ENCODE data around the gene TMEM132A. TPM values are rescaled to one million over a fixed set of nuclear protein-coding genes. Genes with fewer than 3 reads are reported as not detected.

The TMEM132A gene
- total and polyA plus RNA-seq, 2 of the 13 experiments (the other 11 are each of a cell fraction or from before 2014, with no cell fraction given): 11.1 to 32.9 TPM

DNA sequence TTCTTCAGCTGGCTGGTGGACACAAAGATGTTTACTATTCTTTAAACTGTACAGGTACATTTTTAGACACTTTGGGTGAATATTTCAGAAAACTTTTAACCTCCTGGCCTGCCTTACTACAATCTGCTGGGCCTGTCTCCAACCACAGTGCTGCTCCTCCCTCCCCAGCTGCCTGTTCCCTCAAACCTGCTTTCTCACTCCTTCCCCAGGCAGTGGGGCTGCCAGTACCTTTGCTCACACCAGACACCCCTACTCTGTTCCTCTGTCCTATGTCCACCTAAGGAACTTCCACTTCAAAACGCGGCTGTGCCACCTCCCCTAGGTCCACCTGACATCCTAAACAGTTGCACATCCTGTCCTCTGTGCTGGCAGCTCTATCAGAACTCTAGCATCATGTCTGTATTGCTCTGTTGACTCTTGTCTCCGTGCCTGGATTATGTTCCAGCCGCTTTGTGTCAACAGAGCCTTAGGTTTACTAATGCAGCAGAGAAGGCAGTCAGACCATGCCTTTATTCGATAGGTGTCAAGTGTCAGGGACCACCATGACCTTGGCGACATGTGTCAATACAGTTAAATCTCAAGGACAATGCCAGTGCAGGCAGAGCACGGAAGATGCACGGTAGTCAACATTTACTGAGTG, 43.5 kb upstream of the TMEM132A start:
- Histone ChIP-seq H3K36me3 (replicated peaks in 1 of 2; ENCODE audit: control insufficient read depth in 1 of 2, insufficient read depth in 2 of 2, low read length in 2 of 2) (peaks cover 0 to 1% of the 10 kb centered on the region in 2 experiments; a peak in 1 of 5 replicates), H3K27me3 (ENCODE audit: control insufficient read depth in 1 of 2, insufficient read depth in 2 of 2, low read length in 2 of 2) (no peaks in the 10 kb centered on the region), H2AFZ (ENCODE audit: low read length) (no peak overlapping the region), H4K20me1 (ENCODE audit: insufficient read depth, low read length) (0 out of 2 replicates have a peak, but pooled peaks cover 3% of the 10 kb centered on the region), H3K27ac (ENCODE audit: extremely low read length, insufficient read depth, low read length) (peak overlapping the region; percentile 16), H3K9ac (ENCODE audit: insufficient read depth, low read depth, low read length) (no peak overlapping the region), H3K9me3 (ENCODE audit: low read length) (no peaks in the 10 kb centered on the region), H3K79me2 (ENCODE audit: insufficient read depth, low read length) (no peaks in the 10 kb centered on the region), H3K4me3 (replicated peaks in 1 of 3; ENCODE audit: insufficient read depth in 1 of 3, low read depth in 2 of 3, low read length in 3 of 3) (0 out of 6 replicates have a peak overlapping the region, but pooled peaks of 1 of the 3 experiments have one; percentile 11), H3K4me2 (ENCODE audit: low read depth, low read length) (peak overlapping the region; percentile 52), H3K4me1 (ENCODE audit: insufficient read depth, low read length) (peaks cover 25% of the 10 kb centered on the region)
- ChIA-PET POLR2A (interaction anchor here (1.0 to 1.5 kb wide), 2 partner anchors 25 to 38 kb away, joined by 4 to 5 read pairs; partner anchors contain the start of gene PTGDR2), CTCF (ENCODE audit: low intra/inter-chr PET ratio, low total read pairs) (interaction anchor here (0.8 kb wide), 1 partner anchor 43 kb away, joined by 3 read pairs; no protein-coding TSS in a partner anchor)
- DNase-seq (ENCODE audit: low spot score): peak; percentile 96
- in situ Hi-C loops (cut with HindIII; ENCODE audit: extremely low pct_ligation_motif_present, low pct_unique_long_range_greater_than_20kb): no loop called here
- peak; percentile 100 for ATAC-seq
- 0% methylated on average over 8 of the region's 8 CpGs for WGBS (ENCODE audit: low lambda C conversion rate)
- intact Hi-C loops (cut with micrococcal nuclease; ENCODE audit: unreplicated experiment): loop anchor here (1.0 to 2.0 kb wide), 2 partner anchors 24 to 36 kb away; no protein-coding TSS in a partner anchor
- no TSS peak for BruUV-seq (replicated peaks)
- peak; percentile 97 for FAIRE-seq
- TF ChIP-seq ZNF232 (CRISPR knock-in tag; IDR thresholded peaks at IDR 0.05; ENCODE audit: borderline replicate concordance) (peak; percentile 95; the same call in 1 of the 2 replicates), ZNF616 (CRISPR knock-in tag; IDR thresholded peaks at IDR 0.05; ENCODE audit: low read depth) (no peak), SP2 (CRISPR knock-in tag; IDR thresholded peaks at IDR 0.05) (no peak), RFXANK (CRISPR knock-in tag; IDR thresholded peaks at IDR 0.05) (0 out of 2 replicates have a peak, but pooled peaks have one; percentile 48), NFE2 (CRISPR knock-in tag; IDR thresholded peaks at IDR 0.05) (no peak), RBAK (CRISPR knock-in tag; IDR thresholded peaks at IDR 0.05) (no peak), KLF15 (CRISPR knock-in tag; IDR thresholded peaks at IDR 0.05; ENCODE audit: borderline replicate concordance) (no peak), ZBTB1 (CRISPR knock-in tag; IDR thresholded peaks at IDR 0.05; ENCODE audit: borderline replicate concordance) (no peak), JARID2 (CRISPR knock-in tag; IDR thresholded peaks at IDR 0.05; ENCODE audit: insufficient replicate concordance) (no peak), ZNF678 (CRISPR knock-in tag; IDR thresholded peaks at IDR 0.05) (no peak), ZNF160 (CRISPR knock-in tag; IDR thresholded peaks at IDR 0.05) (peak; percentile 75; the same call in 1 of the 2 replicates), TBL1XR1 (IDR thresholded peaks at IDR 0.05; ENCODE audit: borderline replicate concordance, low read length, partially characterized antibody) (peak; percentile 87), KLF16 (CRISPR knock-in tag; IDR thresholded peaks at IDR 0.05) (peak in 1 of 2 experiments; percentile 95; a peak in 2 of 4 replicates), SETDB1 (CRISPR knock-in tag; IDR thresholded peaks at IDR 0.05; ENCODE audit: borderline replicate concordance) (no peak)
- TF ChIP-seq, protein P1, sequence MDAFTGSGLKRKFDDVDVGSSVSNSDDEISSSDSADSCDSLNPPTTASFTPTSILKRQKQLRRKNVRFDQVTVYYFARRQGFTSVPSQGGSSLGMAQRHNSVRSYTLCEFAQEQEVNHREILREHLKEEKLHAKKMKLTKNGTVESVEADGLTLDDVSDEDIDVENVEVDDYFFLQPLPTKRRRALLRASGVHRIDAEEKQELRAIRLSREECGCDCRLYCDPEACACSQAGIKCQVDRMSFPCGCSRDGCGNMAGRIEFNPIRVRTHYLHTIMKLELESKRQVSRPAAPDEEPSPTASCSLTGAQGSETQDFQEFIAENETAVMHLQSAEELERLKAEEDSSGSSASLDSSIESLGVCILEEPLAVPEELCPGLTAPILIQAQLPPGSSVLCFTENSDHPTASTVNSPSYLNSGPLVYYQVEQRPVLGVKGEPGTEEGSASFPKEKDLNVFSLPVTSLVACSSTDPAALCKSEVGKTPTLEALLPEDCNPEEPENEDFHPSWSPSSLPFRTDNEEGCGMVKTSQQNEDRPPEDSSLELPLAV (CRISPR knock-in tag; conservative IDR thresholded peaks at IDR 0.05; ENCODE audit: low read depth): no peak
- TF ChIP-seq, protein P2, sequence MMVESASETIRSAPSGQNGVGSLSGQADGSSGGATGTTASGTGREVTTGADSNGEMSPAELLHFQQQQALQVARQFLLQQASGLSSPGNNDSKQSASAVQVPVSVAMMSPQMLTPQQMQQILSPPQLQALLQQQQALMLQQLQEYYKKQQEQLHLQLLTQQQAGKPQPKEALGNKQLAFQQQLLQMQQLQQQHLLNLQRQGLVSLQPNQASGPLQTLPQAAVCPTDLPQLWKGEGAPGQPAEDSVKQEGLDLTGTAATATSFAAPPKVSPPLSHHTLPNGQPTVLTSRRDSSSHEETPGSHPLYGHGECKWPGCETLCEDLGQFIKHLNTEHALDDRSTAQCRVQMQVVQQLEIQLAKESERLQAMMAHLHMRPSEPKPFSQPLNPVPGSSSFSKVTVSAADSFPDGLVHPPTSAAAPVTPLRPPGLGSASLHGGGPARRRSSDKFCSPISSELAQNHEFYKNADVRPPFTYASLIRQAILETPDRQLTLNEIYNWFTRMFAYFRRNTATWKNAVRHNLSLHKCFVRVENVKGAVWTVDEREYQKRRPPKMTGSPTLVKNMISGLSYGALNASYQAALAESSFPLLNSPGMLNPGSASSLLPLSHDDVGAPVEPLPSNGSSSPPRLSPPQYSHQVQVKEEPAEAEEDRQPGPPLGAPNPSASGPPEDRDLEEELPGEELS (CRISPR knock-in tag; IDR thresholded peaks at IDR 0.05): peak; percentile 99
- TF ChIP-seq, protein P3, sequence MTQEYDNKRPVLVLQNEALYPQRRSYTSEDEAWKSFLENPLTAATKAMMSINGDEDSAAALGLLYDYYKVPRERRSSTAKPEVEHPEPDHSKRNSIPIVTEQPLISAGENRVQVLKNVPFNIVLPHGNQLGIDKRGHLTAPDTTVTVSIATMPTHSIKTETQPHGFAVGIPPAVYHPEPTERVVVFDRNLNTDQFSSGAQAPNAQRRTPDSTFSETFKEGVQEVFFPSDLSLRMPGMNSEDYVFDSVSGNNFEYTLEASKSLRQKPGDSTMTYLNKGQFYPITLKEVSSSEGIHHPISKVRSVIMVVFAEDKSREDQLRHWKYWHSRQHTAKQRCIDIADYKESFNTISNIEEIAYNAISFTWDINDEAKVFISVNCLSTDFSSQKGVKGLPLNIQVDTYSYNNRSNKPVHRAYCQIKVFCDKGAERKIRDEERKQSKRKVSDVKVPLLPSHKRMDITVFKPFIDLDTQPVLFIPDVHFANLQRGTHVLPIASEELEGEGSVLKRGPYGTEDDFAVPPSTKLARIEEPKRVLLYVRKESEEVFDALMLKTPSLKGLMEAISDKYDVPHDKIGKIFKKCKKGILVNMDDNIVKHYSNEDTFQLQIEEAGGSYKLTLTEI (CRISPR knock-in tag; conservative IDR thresholded peaks at IDR 0.05): no peak
- TF ChIP-seq, protein P4, sequence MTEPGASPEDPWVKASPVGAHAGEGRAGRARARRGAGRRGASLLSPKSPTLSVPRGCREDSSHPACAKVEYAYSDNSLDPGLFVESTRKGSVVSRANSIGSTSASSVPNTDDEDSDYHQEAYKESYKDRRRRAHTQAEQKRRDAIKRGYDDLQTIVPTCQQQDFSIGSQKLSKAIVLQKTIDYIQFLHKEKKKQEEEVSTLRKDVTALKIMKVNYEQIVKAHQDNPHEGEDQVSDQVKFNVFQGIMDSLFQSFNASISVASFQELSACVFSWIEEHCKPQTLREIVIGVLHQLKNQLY (CRISPR knock-in tag; IDR thresholded peaks at IDR 0.05): peak; percentile 90
